Activated CD8-positive, alpha-beta memory T cell treated with anti-CD3 and anti-CD28 coated beads for 24 hours (primary cell): ENCODE results near the gene ATP9B.

Experiments used
- DNase-seq: peaks from one replicate; pipeline ENCODE4 v3.0.0-alpha.2; 2020

Gene ATP9B, protein sequence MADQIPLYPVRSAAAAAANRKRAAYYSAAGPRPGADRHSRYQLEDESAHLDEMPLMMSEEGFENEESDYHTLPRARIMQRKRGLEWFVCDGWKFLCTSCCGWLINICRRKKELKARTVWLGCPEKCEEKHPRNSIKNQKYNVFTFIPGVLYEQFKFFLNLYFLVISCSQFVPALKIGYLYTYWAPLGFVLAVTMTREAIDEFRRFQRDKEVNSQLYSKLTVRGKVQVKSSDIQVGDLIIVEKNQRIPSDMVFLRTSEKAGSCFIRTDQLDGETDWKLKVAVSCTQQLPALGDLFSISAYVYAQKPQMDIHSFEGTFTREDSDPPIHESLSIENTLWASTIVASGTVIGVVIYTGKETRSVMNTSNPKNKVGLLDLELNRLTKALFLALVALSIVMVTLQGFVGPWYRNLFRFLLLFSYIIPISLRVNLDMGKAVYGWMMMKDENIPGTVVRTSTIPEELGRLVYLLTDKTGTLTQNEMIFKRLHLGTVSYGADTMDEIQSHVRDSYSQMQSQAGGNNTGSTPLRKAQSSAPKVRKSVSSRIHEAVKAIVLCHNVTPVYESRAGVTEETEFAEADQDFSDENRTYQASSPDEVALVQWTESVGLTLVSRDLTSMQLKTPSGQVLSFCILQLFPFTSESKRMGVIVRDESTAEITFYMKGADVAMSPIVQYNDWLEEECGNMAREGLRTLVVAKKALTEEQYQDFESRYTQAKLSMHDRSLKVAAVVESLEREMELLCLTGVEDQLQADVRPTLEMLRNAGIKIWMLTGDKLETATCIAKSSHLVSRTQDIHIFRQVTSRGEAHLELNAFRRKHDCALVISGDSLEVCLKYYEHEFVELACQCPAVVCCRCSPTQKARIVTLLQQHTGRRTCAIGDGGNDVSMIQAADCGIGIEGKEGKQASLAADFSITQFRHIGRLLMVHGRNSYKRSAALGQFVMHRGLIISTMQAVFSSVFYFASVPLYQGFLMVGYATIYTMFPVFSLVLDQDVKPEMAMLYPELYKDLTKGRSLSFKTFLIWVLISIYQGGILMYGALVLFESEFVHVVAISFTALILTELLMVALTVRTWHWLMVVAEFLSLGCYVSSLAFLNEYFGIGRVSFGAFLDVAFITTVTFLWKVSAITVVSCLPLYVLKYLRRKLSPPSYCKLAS

DNA sequence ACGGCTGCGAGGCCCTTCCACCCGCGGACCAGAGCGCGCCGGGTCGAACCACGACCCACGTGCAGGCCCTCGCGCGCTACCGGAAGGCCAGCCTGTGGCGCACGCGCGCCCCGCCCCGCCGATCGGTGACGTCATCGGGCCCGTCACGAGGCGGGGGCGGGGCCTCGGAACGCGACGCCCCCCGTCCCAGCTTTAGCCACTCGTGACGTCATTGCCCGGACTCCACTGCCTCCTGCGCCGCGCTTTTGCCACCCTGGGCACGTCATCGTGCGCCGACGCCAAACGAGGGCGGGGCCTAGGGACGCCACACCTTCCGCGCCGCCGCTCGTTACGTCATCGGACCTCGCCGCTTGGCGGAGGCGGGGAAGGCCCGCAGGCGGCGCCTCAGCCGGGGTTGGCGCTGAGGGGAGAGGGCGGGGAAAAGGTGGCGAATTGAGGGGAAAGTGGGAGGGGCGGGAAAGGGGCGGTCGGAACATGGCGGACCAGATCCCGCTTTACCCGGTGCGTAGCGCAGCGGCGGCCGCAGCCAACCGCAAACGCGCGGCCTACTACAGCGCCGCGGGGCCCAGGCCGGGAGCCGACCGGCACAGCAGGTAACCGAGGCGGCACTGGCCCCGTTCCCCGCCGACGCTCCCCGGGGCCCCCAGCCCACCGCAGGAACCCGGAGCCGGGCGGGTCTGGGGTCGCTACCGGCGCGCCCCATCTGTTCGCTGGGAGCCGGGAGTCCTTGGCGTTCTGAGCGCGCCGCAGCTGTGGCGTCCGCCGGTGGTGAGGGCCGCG is at the start of gene ATP9B:
Gene ATP9B, plus strand, starts transcription at position 458 of the 780 bp plus-strand sequence. Its CDS starts 17 bp downstream, at position 475.
- DNase-seq, result peak; percentile 100

- DNase-seq, result no peak
Measured at GRCh38 chr18:79019881-79020280, 49.3 kb upstream of the ATP9B start.

DNA sequence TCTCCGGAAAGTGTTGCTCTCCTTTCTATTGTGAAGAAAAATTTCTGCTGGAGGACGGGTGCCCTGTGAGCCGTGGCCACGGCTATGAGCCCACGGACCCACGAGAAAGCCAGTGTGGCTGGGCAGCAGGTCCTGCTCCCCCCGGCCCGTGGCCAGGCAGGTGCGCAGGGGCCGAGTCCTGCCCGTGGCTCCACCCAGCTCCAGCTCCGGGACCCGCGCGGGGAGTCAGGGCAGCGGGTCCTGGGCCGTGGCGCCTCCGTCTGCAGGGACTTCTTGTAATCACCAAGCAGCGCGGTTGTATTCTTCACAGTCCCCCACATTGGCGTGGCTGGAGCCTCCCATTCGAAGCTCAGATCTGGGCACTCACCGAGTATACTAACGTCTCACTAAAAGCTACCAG is 46.6 kb upstream of the ATP9B start:
- DNase-seq, result no peak

GRCh38 chr18:79026491-79026890 is 42.7 kb upstream of the ATP9B start:
- DNase-seq, result no peak

DNA sequence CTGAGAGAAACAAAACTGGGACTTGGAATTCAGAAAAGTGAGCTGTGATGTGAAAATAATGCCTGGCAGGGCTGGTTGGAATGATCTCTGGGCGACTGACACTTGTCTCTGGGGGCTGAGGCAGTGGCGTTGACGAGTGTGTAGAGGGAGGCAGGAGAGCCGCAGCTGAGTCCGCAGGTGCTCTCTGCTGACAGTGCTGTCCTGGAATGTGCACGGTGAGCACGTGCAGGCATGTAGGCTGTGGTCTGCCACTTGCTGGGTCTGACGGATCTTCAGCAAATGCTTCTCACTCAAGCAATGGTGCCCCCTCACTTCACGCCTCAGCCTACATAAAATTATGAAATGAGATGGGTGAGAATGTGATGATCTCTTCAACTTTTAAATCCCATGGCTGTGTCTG is 38.5 kb upstream of the ATP9B start:
- DNase-seq, result peak; percentile 15

DNA sequence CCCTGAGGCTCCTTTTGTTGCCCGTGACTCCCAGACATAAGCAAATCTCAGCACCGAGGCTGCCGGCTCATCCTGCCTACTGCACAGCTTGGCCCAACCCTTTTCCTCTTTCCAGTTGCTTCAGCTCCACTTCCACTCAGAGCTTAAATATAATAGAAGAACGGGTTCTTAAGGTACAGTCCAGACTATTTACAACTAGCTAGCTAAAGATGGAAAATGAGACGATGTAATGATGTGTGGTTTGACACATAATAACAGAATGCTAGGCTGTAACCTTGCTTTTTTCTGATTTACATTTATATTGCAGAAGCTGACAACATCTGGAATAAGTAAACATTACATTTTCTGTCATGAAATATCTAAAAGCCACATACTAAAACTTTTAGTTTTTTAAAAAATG is 26.9 kb upstream of the ATP9B start:
- DNase-seq, result no peak

GRCh38 chr18:79043288-79043687 is 25.9 kb upstream of the ATP9B start:
- DNase-seq, result no peak

DNA sequence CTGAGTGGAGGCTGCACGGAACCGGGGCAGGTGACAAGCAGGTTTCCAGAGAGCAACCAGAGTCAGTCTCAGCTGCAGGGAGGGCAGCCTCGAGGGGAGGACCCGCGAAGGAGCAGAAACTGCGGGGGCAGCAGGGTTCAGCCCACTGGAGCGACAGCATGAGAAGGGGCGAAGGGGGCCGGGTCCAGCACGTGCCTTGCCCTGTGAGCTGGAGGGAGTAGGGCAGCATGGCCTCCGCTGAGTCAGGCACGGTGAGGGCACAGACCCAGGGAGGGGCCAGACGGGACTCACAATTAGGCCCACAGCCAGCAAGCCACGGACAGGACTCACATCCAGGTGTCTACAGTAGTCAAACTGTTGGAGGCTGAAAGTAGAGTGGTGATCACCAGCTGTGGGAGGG is 22.7 kb upstream of the ATP9B start:
- no peak for DNase-seq

DNA sequence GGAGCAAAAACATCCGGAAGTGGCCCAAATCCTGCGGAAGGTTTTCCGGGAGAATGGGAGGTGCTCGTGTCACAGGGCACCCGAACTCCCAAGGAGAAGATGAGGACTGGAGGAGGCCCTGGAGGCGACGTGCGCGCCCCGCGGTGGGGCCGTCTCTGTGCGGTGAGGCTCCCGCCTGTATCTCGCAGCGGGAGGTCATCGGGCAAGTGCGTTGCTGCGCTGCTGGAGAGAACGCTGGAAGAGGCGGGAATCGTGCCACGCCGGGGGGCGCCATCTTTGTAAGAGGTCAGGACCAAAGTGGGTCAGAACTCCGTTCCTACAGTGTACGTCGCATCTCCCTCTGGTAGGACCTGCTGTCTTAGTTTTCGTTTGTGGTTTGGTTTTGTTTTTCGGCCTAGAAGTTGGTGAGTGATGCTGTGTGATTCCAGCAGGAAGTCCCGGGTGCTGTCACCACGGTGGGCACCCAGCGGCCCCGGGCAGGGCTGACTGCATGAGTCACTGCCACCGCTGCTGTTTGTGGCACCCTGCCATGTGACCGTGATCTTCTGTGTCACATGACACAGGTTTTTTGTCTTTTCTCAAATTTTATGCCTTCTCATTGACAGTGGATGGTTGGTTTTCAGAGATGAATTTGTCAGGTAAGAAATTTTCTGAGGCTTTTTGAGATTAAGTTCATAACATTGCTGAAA is 21.5 kb upstream of the ATP9B start:
- DNase-seq, result no peak

- DNase-seq, result no peak
Measured at GRCh38 chr18:79048245-79048632, 21.0 kb upstream of the ATP9B start.

DNA sequence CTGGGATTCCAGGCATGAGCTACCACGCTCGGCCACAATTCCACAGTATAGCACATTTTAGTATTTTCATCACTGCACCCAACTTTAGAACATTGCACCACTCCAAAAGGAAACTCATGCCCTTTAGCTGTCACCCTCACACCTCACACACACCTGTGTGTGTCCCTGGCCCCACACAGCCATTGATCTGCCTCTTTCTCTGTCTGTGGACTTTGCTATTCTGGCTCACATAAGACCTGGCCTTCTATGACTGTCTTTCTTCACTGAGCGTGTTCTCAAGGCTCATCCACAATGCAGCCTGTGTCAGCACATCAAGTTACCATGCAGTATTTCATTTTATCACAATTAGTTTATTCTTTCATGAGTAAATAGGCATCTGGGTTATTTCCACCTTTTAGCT is 19.7 kb upstream of the ATP9B start:
- no peak for DNase-seq

DNA sequence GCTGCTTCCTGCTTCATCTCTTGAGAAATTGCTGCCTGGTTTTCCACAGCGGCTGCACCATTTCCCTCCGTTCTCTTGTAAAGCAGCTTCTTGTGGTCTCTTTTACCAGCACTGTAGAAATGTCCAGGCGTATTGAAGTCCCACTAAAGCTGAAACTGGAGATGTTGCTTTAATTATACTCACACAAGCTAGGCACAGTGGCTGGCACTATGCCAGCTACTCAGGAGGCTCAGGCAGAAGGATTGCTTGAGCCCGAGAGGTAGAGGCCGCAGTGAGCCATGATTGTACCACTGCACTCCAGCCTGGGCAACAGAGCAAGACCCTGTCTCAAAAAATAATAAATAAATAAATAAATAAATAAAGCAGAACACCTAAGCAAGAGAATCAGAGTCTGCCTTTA is 19.2 kb upstream of the ATP9B start:
- DNase-seq, result no peak

GRCh38 chr18:79056827-79057367 is 12.3 kb upstream of the ATP9B start:
- DNase-seq, result no peak

DNA sequence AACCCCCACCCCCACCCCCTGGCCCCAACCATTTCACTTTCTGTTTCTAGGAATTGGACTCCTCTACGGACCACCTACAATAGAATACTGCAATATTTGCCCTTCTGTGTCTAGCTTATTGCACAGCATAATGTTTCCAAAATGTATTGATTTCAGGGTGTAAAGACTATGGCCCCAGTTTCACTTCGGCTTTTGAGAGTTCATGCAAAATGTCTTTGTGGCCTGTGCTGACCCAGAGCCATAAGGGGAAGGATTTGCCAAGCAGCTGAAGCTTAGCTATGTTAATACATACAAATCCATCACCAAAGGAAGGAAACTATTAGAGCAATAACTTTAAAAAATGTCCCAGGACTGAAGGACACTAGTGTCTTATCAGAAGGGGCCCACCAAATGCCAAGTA is 11.2 kb upstream of the ATP9B start:
- no peak for DNase-seq

DNA sequence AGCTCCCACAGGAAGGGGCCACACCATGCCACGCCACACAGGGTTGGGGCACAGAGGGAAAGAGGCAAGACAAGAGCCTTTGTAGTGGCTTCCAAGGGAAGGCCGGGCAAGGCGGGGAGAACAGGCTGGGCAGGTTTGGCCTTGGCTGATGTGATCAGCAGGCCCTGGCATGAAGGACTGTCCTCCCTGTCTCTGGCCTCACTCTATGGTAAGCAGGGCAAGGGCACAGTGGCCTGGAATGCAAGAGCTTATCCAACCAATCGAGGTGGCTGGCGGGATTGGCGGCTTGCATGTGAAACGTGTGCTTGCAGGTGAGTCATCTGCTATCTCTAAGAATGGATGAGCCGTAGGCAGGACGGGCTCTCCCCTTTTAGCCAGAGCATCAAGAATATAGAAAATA is 6.4 kb upstream of the ATP9B start:
- no peak for DNase-seq

GRCh38 chr18:79064228-79064627 is 5.0 kb upstream of the ATP9B start:
- no peak for DNase-seq

GRCh38 chr18:79065802-79066201 is 3.4 kb upstream of the ATP9B start:
- no peak for DNase-seq

DNA sequence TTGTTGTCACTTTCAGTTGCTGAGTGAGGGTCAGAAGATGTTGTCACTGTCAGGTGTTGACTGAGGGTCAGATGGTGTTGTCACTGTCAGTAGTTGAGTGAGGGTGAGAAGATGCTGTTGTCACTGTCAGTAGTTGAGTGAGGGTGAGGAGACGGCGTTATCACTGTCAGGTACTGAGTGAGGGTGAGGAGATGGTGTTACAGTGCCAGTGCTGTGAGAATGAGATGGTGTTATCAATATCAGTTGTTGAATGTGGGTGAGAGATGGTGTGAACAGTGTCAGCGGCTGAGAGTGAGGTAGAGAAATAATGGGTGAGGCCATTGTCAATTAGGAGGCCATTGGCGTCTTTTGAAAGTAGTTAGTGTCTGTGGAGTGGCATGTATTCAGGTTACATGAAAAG is 1.6 kb upstream of the ATP9B start:
- DNase-seq, result no peak

DNA sequence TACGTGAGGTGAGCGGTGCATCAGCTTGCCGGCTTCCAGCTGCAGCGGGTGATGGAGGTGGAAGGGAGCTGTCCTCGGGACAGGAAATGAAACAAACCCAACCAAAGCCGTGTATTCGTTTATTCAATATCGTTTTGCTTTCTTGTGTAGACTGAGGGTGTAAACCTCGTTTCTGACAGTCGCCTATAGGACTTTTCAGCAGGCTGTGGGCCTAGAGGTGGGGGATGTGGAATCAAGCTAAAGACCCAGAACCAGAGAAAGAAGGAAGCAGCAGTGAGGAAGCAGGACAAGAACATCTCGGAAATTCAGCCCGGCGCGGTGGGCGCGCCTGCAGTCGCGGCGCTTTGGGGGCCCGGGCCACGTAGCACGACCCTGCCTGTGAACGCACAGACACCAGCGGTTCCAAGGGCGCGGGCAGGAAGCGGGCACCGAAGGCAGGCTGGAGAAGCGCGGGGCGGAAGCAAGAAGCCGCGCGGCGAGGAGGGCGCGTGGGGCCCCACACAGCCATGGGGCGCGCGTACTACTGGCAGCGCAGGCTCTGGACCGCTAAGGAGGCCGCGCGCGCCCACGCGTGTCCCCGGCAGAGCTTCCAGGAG is 755 bp upstream of the ATP9B start:
- DNase-seq, result no peak

- no peak for DNase-seq
Measured at GRCh38 chr18:79069717-79070151, 540 bp downstream of the ATP9B start.

- DNase-seq, result no peak
Measured at GRCh38 chr18:79070486-79070885, 1.3 kb downstream of the ATP9B start.
